NCI-H446 treated with DMSO at 0.1 percent for 48 hours (cell line): ENCODE results near the gene UPK2.
"Not testable (repeated sequence)": the region's sequence is repeated elsewhere in the genome, so short reads cannot be mapped to it uniquely, and the experiment has no call there.

ENCODE experiments used
- DNase-seq: peaks from one replicate; lab custom pipeline; 2025; lab: John Stamatoyannopoulos, UW

Gene UPK2

GRCh38 chr11:118988280-118988679 lies 32.2 kb downstream of the UPK2 start:
- no peak for DNase-seq

DNA sequence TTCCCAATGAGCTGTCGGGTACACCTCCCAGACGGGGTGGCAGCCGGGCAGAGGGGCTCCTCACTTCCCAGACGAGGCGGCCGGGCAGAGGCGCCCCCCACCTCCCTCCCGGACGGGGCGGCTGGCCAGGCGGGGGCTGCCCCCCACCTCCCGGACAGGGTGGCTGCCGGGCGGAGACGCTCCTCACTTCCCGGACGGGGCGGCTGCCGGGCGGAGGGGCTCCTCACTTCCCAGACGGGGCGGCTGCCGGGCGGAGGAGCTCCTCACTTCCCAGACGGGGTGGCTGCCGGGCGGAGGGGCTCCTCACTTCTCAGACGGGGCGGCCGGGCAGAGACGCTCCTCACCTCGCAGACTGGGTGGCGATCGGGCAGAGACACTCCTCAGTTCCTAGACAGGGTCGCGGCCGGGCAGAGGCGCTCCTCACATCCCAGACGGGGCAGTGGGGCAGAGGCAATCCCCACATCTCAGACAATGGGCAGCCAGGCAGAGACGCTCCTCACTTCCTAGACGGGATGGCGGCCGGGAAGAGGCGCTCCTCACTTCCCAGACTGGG lies 35.5 kb downstream of the UPK2 start:
- DNase-seq = not testable (repeated sequence)

DNA sequence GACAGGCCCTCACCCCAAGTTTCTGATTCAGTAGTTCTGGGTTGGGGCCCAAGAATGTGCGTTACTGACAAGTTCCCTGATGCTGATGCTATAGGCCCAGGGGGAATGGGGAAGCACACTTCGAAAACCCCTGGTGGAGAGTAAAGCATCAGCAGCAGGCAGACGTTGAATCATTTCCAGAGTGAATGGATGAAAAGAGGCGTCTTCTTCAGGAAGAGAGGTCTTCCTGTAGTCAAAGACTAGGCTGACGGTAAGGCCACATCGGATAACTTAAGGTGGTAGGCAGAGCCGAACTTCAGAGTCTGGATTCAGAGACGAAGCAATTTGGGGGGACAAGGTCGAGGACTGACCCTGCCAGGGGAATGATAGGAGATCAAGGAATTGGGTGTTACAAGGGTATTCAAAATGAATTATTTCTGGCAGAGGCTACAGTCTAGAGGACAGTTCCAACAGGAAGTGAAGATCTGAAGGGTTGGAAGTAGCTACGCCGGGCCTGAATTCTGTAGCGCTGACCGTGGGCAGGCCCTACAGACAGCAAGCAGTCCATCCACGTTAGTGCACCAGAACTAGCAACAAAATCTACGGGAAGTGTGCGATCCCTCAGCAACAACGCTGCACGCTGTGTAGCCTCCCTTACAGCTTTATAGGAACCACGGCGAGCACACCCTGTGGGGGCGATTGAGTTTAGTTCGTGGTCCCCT lies 41.0 kb downstream of the UPK2 start:
- DNase-seq = no peak

- DNase-seq = peak; percentile 87
Observed at GRCh38 chr11:118997627-118998387, 41.7 kb downstream of the UPK2 start, which contains the start of gene CENATAC. Gene CENATAC (plus strand): TSS chr11:118998138. CDS start chr11:118998198, 60 bp downstream.

DNA sequence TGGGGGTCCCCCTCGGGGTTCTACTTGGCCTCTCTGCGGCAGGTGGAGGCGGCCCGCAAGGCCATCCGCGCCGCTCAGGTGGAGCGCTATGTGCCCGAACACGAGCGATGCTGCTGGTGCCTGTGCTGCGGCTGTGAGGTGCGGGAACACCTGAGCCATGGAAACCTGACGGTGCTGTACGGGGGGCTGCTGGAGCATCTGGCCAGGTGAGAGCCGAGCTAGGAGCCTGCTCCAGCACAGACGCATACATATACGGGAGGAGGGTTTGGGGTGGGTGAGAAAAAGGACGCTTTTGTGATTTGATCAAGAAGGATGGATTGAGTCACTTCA lies 42.3 kb downstream of the UPK2 start:
- no peak for DNase-seq

DNA sequence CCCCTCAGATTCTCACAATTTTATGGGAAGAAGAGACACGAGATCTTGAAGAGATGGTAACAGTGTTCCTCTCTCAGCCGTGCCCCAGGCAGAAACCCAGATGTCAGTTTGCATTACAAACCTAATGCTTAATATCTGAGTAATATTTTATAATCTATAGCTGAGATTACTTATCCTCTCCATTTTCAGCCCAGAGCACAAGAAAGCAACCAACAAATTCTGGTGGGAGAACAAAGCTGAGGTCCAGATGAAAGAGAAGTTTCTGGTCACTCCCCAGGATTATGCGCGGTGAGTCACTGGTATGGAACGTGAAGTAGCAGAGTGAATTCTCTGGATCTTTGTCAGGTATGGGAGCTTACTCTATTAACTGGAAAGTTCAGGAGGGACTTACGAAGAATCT lies 42.7 kb downstream of the UPK2 start:
- no peak for DNase-seq

DNA sequence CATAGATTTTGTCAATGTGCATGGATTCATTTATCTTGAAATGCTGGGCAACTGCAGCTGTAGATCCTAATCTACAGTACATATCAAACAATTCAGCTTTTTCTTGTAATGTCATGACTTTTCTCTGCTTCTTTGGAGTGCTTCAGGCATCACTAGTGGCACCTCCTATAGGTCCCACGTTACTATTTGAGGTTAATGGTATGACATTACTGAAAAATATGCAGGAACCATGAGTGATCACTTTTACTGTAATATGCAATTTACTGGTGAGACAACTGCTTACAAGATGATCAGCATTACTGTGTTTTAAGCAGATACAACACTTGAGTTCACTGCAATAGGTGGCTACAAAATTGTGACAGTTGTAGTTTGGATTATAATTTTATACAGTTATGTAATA lies 44.8 kb downstream of the UPK2 start:
- no peak for DNase-seq

DNA sequence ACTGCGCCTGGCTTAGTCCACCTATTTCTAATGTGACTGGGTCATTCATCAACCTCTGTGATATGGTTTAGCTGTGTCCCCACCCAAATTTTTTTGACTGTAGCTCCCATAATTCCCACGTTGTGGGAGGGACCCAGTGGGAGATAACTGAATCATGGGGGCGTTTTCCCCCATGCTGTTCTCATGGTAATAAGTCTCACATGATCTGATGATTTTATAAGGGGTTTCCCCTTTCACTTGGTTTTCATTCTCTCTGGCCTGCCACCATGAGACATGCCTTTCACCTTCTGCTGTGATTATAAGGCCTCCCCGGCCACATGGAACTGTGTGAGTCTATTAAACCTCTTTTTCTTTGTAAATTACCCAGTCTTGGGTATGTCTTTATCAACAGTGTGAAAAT lies 50.6 kb downstream of the UPK2 start:
- no peak for DNase-seq
